HG03108 (cell line): ENCODE data around the gene USP24.

ENCODE experiments used
- ATAC-seq: cut with Tn5 transposase; IDR thresholded peaks from one replicate; pipeline ENCODE4 v1.9.1; 2021; ENCODE audit warnings: moderate library complexity; ENCODE audit not compliant: unreplicated experiment

USP24 gene, protein sequence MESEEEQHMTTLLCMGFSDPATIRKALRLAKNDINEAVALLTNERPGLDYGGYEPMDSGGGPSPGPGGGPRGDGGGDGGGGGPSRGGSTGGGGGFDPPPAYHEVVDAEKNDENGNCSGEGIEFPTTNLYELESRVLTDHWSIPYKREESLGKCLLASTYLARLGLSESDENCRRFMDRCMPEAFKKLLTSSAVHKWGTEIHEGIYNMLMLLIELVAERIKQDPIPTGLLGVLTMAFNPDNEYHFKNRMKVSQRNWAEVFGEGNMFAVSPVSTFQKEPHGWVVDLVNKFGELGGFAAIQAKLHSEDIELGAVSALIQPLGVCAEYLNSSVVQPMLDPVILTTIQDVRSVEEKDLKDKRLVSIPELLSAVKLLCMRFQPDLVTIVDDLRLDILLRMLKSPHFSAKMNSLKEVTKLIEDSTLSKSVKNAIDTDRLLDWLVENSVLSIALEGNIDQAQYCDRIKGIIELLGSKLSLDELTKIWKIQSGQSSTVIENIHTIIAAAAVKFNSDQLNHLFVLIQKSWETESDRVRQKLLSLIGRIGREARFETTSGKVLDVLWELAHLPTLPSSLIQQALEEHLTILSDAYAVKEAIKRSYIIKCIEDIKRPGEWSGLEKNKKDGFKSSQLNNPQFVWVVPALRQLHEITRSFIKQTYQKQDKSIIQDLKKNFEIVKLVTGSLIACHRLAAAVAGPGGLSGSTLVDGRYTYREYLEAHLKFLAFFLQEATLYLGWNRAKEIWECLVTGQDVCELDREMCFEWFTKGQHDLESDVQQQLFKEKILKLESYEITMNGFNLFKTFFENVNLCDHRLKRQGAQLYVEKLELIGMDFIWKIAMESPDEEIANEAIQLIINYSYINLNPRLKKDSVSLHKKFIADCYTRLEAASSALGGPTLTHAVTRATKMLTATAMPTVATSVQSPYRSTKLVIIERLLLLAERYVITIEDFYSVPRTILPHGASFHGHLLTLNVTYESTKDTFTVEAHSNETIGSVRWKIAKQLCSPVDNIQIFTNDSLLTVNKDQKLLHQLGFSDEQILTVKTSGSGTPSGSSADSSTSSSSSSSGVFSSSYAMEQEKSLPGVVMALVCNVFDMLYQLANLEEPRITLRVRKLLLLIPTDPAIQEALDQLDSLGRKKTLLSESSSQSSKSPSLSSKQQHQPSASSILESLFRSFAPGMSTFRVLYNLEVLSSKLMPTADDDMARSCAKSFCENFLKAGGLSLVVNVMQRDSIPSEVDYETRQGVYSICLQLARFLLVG (N-terminal part only)

DNA sequence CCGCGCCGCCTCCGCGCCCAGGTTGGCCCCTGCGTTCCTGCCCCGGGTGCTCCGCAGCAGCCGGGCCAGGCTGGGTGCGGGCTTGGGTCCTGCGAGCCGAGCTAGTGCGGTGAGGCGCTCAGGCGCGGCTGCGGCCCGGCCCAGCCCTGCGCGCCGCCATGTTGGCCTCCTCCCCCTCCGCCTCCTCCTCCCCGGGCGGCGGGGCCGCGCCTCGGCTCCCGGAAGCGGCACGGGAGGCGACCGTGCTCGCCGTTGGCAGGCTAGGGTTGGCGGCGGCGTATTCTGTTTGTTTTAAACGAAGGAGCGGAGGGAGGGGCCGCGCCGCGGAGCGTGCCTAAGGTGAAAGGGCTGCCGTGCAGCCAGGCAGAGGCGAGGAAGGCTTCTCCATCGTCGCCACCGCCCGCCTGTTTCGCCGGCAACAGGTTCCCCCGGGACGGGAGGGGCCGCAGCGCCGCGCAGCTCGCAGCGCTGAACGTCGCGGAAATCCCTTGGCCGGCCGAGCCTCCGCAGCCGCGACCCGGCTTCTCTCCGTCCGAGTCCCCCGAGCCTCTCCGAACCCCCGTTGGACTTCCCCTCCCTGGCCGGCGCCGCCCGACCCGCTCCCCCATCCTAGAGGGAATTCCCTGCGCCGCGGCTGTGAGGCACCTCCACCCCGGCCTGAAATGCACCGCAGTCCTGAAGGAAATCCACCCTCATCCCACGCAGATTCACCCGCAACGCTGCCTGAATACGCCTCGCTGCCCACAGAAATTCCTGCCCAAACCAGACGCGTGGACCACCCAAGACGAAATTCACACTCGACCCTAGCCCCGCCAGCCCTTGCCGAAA lies at the start of gene USP24:
USP24 (minus strand) TSS at position 171 of the 828 bp plus-strand sequence. CDS start 251 bp downstream, outside the sequence.
- peak; percentile 61 for ATAC-seq

DNA sequence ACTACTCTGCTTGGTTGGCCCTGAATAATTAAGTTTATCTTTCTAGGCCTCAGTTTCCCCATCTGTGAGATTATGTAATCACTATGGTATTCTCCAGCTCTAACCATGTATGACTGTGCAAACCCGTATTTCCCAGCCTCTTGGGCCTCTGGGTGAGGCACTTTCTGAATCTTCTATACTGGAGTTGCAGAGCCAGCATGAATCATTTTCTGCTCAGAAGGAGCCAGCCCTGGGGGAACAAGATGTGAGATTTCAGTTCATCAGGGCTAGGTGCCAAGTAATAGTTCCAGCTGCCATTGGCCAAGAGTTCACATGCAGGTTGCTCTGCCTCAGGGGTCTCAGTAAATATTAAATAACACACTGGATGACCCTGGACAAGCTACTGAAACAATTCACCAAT lies 47.7 kb upstream of the USP24 start:
- no peak for ATAC-seq

- peak; percentile 42 for ATAC-seq
Measured at GRCh38 chr1:55259911-55260609, 44.9 kb upstream of the USP24 start.

DNA sequence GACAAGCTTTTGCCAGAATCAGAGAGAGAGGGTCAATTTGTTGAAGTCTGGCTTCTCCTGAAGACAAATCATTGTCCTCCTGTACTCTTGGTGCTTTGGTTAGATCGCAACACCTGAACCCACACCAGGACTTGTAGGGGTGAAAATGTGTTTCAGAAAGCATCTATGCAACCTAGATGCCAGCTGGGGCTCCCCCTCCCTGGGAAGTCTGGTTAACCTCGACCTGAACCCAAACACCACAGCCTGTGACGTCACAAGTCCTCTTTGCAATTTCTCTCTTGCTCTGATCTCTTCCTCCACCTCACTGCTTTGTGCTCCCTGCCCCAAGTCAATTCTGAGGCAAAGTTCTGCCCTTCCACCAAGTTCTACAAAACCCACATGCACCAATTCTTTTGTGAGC lies 42.8 kb upstream of the USP24 start:
- ATAC-seq = peak; percentile 71

DNA sequence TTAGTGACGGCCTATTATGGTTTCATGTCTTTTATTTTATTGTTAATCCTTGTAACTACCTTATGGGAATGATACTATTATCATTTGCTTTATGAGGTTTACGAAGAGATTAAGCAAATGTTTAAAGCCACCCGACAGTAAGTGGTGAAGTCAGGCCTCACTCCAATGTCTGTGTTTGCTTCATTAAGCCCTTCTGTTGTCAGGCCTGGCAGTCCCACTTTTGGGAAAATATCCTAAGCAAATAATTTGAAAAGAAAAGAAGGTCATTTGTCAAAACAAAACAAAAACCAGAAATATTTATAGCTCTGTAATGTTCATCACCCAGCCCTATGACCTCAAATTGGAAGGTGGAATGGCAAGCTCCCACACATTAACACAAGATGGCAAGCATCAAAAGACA lies 40.7 kb upstream of the USP24 start:
- no peak for ATAC-seq

- ATAC-seq = no peak
Measured at GRCh38 chr1:55252942-55253589, 37.9 kb upstream of the USP24 start.

- no peak for ATAC-seq
Measured at GRCh38 chr1:55250399-55251075, 35.4 kb upstream of the USP24 start.

GRCh38 chr1:55249646-55250398 lies 34.7 kb upstream of the USP24 start:
- no peak for ATAC-seq

- no peak for ATAC-seq
Measured at GRCh38 chr1:55246896-55247295, 31.7 kb upstream of the USP24 start.

GRCh38 chr1:55246331-55246730 lies 31.2 kb upstream of the USP24 start:
- ATAC-seq = no peak

DNA sequence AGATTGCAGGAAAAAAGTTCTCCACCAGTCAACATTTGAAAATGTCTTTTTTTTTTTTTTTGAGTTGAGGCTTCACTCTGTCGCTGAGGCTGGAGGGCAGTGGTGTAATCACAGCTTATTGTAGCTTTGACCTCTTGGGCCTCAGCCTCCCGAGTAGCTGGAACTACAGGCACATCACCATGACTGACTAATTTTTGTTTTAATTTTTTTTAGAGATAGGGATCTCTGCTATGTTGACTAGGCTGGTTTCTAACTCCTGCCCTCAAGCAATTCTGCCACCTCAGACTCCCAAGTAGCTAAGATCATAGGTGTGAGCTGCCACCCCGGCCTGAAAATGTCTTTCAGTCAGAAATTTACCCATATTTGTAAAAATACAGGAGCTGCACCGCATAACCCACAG lies 30.6 kb upstream of the USP24 start:
- no peak for ATAC-seq

- ATAC-seq = no peak
Measured at GRCh38 chr1:55244476-55245099, 29.4 kb upstream of the USP24 start.

DNA sequence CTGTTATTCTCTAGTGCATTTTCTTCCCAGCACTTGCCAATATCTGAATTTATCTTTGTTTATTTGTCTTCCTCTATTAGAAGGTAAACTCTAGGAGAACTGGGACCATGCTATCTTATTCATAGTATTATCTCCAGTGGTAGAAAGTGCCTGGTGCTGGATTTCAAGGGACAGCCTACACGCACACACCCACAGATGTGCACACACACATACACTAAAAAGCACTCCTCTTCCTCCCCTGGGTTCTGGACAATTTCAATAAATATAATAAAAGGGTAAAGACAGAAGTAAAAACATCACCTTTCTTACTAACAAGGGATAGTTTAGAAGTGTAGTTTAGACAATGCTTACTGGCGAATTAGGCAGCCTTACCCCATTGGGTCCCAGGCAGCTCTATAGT lies 28.5 kb upstream of the USP24 start:
- ATAC-seq = no peak

DNA sequence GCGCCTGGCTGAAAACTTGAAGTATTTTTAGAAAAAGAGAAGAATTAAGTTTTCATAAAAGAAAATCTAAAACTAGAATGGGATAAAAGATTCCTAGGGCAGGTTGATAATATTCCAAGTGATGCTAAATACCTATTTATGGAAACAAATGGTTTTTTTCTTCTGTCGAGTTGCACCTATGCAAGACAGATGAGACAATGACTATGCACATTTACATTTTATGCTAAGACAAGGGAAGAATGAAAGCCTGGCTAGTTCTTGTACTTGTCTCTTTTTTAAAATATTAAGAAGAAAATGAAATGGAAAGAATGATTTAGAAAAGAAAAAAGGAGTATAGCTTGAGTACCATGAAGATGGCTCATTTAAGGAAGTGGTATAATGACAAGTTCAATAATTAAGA lies 24.4 kb upstream of the USP24 start:
- no peak for ATAC-seq

DNA sequence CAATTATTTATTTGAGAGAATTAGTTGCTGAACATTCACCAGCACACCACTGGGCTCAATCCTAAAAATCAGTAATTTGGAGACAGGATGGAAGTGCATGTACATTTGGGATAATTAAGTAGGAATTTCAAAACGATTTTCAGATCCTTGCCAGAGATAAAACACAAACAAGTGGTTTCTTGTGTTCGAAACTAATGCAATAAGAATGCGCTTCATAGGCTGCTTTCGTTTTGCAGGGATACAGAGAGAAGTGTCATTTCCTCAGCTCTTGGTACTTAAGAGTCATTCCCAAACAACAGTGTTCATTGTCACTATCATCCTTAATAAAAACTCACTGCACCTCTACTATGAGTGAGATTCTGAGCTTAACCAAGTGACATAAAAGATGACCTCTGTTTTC lies 20.6 kb upstream of the USP24 start:
- no peak for ATAC-seq

DNA sequence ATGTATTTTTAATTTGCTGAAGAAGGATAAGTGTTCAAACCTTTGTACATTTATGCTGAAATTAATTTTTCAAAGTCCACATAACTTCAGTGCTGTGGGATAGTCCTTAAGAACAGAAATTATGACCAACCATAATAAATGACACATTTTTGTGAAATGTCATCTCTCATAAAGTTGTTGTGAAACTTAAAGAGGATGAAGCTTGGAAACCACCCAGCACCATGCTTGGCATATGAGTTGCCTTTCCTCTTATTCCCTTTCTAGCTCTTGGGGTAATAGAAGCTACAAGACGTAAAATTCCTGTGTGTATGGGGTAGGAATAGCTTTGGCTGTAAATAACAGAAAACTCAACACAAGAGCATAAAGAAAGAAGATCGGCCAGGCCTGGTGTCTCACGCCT lies 18.9 kb upstream of the USP24 start:
- no peak for ATAC-seq

- ATAC-seq = no peak
Measured at GRCh38 chr1:55233145-55233777, 18.1 kb upstream of the USP24 start.
